CD4-positive, alpha-beta memory T cell (primary cell): ENCODE results near the gene IL36B. TPM values are rescaled to one million over a fixed set of nuclear protein-coding genes. Genes with fewer than 3 reads are reported as not detected.

Source experiments
- CTCF ChIA-PET: fragments of 350-600 bp; sonication (Branson Sonifier 250); formaldehyde crosslinking; loops from one replicate; lab custom pipeline; 2021; ENCODE audit warnings: inconsistent platforms; ENCODE audit not compliant: partially characterized antibody; lab: Charles Lee
- POLR2A ChIA-PET: fragments of 350-600 bp; sonication (Branson Sonifier 250); formaldehyde crosslinking; loops from one replicate; lab custom pipeline; 2021; ENCODE audit not compliant: partially characterized antibody; lab: Charles Lee
- DNase-seq, 5 donors: peaks; one replicate each; pipeline versions ENCODE4 v3.0.0 to v3.0.0-alpha.2; 2020 to 2022; ENCODE audit warnings: mixed read lengths in 1 of 5
- H3K27ac ChIP-seq: one replicate; pipeline ENCODE4 v1.7.0; 2013; ENCODE audit warnings: low read depth, low read length
- H3K27me3 ChIP-seq: 2 replicates; pipeline ENCODE4 v1.7.0; 2013; ENCODE audit warnings: mild to moderate bottlenecking, low read length, moderate library complexity; ENCODE audit not compliant: insufficient read depth
- H3K36me3 ChIP-seq: 2 replicates; pipeline ENCODE4 v1.7.0; 2013; ENCODE audit warnings: mild to moderate bottlenecking, low read length, moderate library complexity; ENCODE audit not compliant: insufficient read depth
- H3K4me1 ChIP-seq: 2 replicates; pipeline ENCODE4 v1.7.0; 2013; ENCODE audit warnings: mild to moderate bottlenecking, low read length, moderate library complexity; ENCODE audit not compliant: insufficient read depth
- H3K4me3 ChIP-seq, 2 donors: one replicate each; pipeline ENCODE4 v1.7.0; 2013; ENCODE audit warnings: low read length in 2 of 2, mild to moderate bottlenecking in 1 of 2
- H3K9me3 ChIP-seq, 2 donors: one replicate each; pipeline ENCODE4 v1.7.0; 2013; ENCODE audit warnings: low read length in 2 of 2, control low read depth in 1 of 2; ENCODE audit not compliant: control insufficient read depth in 1 of 2
- H3K27ac Mint-ChIP-seq, 7 donors: one replicate each; pipeline ENCODE4 v1.8.0; 2020 to 2021; ENCODE audit warnings: mixed read lengths in 7 of 7, mild to moderate bottlenecking in 6 of 7, inconsistent platforms in 3 of 7, moderate library complexity in 3 of 7
- H3K27me3 Mint-ChIP-seq, 2 donors: one replicate each; pipeline ENCODE4 v1.8.0; 2020 to 2021; ENCODE audit warnings: mixed read lengths in 2 of 2
- H3K36me3 Mint-ChIP-seq, 2 donors: one replicate each; pipeline ENCODE4 v1.8.0; 2020 to 2021; ENCODE audit warnings: mixed read lengths in 2 of 2, inconsistent platforms in 1 of 2, mild to moderate bottlenecking in 1 of 2
- H3K4me1 Mint-ChIP-seq, 4 donors: one replicate each; pipeline ENCODE4 v1.8.0; 2020 to 2021; ENCODE audit warnings: mixed read lengths in 4 of 4, mild to moderate bottlenecking in 1 of 4
- H3K4me3 Mint-ChIP-seq, 8 donors: one replicate each; pipeline ENCODE4 v1.8.0; 2020 to 2021; ENCODE audit warnings: mixed read lengths in 8 of 8, mild to moderate bottlenecking in 7 of 8, moderate library complexity in 6 of 8, inconsistent platforms in 3 of 8
- H3K9me3 Mint-ChIP-seq, 8 donors: one replicate each; pipeline ENCODE4 v1.8.0; 2020 to 2021; ENCODE audit warnings: mixed read lengths in 8 of 8, mild to moderate bottlenecking in 5 of 8, inconsistent platforms in 3 of 8, moderate library complexity in 1 of 8
- intact Hi-C: fragments of 100-400 bp; cut with micrococcal nuclease; formaldehyde crosslinking; loops from one replicate; pipeline ENCODE4 v1.15.1; 2023
- polyA plus RNA-seq, 2 donors: library from polyadenylated mRNA; unstranded; fragments of 300-500 nt; fragmentation: Illumina TruSeq; gene quantifications; one replicate each; pipeline ENCODE4 v1.2.3, GENCODE V29; 2021
- total RNA-seq, 2 experiments: library from RNA; stranded (reverse); gene quantifications; one replicate each; pipeline ENCODE4 v1.2.3, GENCODE V29; 2021

IL36B gene
- total and polyA plus RNA-seq, 4 experiments from 2014 or later = not detected

DNA sequence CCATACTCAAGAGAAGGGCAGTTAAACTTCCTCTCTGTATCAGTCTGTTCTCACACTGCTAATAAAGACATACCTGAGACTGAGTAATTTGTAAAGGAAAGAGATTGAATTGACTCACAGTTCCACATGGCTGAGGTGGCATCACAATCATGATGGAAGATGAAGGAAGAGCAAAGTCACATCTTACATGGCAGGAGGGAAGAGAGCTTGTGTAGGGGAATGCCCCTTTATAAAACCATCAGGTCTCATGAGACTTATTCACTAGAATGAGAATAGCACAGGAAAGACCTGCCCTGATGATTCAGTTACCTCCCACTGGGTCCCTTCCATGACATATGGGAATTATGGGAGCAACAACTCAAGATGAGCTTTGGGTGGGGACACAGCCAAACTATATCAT, 1.4 kb upstream of the IL36B start:
- POLR2A ChIA-PET = no interaction called here
- Mint-ChIP-seq H3K4me3 (no peak overlapping the region), H3K9me3 (peaks cover 7 to 24% (median 16%) of the 10 kb centered on the region in 8 donors), H3K4me1 (no peaks in the 10 kb centered on the region), H3K36me3 (peaks cover 1 to 7% of the 10 kb centered on the region in 2 donors), H3K27me3 (peaks cover 6 to 7% of the 10 kb centered on the region in 2 donors), H3K27ac (no peak overlapping the region)
- Histone ChIP-seq H3K4me3 (no peak overlapping the region), H3K4me1 (no peaks in the 10 kb centered on the region), H3K27ac (no peak overlapping the region), H3K27me3 (no peaks in the 10 kb centered on the region), H3K9me3 (no peaks in the 10 kb centered on the region), H3K36me3 (no peaks in the 10 kb centered on the region)
- DNase-seq = no peak
- CTCF ChIA-PET = interaction anchor here (1.4 kb wide), 1 partner anchor 11 kb away, joined by 3 read pairs; no protein-coding TSS in a partner anchor
- intact Hi-C loops = no loop called here

DNA sequence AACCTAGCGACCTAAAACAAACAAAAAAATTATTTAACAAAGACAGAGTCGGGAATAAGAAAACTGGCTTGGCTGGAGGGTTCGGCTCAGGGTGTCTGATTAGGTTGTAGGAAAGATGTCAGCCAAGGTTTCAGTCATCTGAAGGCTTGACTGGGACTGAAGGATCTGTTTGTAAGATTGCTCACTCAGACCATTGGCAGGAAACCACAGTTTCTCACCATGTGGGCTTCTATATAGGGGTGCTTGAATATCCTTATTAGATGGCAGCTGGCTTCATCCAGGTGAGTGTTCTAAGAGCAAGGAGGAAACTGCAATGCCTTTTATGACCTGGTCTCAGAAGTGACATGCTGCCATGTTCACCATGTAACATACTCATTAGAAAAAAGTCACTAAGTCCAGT, 999 bp upstream of the IL36B start:
- ChIA-PET POLR2A (no interaction called here), CTCF (no interaction called here)
- Histone ChIP-seq H3K4me1 (no peaks in the 10 kb centered on the region), H3K36me3 (no peaks in the 10 kb centered on the region), H3K27me3 (no peaks in the 10 kb centered on the region), H3K4me3 (no peak overlapping the region), H3K27ac (no peak overlapping the region), H3K9me3 (no peaks in the 10 kb centered on the region)
- H3K9me3 Mint-ChIP-seq = peaks cover 7 to 24% (median 16%) of the 10 kb centered on the region in 8 donors
- H3K4me3 Mint-ChIP-seq = no peak overlapping the region
- intact Hi-C loops = no loop called here
- no peak for DNase-seq
- H3K27ac Mint-ChIP-seq = no peak overlapping the region
- no peaks in the 10 kb centered on the region for H3K4me1 Mint-ChIP-seq
- peaks cover 9% of the 10 kb centered on the region in 2 donors for H3K27me3 Mint-ChIP-seq
- peaks cover 1 to 7% of the 10 kb centered on the region in 2 donors for H3K36me3 Mint-ChIP-seq

DNA sequence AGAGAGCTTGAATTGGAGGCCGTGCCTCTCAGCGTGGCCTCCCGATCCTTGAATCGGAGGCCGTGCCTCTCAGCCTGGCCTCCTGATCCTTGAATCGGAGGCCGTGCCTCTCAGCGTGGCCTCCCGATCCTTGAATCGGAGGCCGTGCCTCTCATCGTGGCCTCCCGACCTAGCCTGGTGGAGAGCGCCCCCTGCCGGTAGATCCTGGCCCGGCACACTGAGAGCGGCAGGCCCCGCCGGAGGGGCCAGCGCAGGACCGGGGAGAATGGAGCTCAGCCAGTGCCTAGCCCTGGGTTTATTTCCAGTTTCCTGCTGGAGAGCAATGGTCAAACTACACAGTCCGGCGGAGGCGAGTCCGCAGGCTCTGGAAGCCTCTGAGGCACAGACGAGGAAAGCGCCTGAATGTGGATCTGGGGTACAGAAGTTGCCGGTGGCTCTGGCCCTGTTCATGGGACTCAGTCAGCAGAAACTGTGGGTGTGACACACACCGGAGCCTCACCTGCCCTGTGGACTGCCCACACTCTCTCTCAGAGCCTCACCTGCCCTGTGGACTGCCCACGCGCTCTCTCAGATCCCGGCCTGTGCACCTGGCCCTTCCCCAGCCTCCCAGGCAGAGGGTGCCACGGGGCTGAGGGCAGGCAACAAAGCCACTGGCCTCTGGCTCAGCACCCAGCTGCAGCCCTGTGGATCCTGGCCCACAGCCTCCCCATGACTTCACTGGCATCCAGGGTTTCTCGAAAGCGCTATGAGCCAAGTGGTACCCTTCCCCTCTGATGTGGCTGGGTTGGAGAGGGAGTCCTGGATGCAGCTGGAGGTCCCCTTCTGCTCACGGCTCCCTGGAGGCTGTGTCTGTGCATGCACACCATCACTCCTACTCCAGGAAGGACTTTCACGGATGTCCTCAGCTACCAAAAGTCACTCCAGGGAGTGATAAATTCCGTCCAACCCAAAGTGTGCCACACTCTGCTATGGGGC, 1.5 kb downstream of the IL36B start:
- H3K4me1 Mint-ChIP-seq = no peaks in the 10 kb centered on the region
- H3K9me3 ChIP-seq = no peaks in the 10 kb centered on the region
- no peak for DNase-seq
- H3K36me3 Mint-ChIP-seq = peaks cover 1 to 6% of the 10 kb centered on the region in 2 donors
- no peak overlapping the region for H3K27ac Mint-ChIP-seq
- intact Hi-C loops = no loop called here
- peaks cover 7 to 23% (median 15%) of the 10 kb centered on the region in 8 donors for H3K9me3 Mint-ChIP-seq
- H3K4me1 ChIP-seq = no peaks in the 10 kb centered on the region
- H3K27me3 ChIP-seq = no peaks in the 10 kb centered on the region
- H3K27me3 Mint-ChIP-seq = peaks cover 6% of the 10 kb centered on the region in 2 donors
- no peak overlapping the region for H3K4me3 Mint-ChIP-seq
- ChIA-PET CTCF (interaction anchor here (1.0 kb wide), 1 partner anchor 166 kb away, joined by 3 read pairs; no protein-coding TSS in a partner anchor), POLR2A (no interaction called here)
- no peak overlapping the region for H3K27ac ChIP-seq
- H3K4me3 ChIP-seq = no peak overlapping the region
- no peaks in the 10 kb centered on the region for H3K36me3 ChIP-seq

DNA sequence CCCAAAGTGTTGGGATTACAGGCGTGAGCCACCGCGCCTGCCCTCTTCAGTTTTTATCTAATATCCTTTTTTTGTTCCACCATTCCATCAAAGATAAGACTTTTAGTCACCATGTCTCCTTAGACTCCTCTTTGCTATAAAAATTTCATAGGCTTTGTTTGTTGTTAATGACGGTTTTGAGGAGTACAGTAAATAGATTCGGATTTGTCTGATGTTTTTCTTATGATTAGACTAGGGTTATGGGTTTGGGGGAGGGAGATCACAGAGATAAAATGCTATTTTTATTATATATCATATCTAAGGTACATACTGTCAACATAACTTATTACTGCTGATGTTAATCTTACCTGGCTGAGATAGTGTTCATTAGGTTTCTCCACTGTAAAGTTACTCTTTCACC, 6.2 kb downstream of the IL36B start:
- POLR2A ChIA-PET = interaction anchor here (1.0 kb wide), 1 partner anchor 50 kb away, joined by 3 read pairs; no protein-coding TSS in a partner anchor
- Mint-ChIP-seq H3K27ac (no peak overlapping the region), H3K4me3 (no peak overlapping the region), H3K36me3 (no peaks in the 10 kb centered on the region), H3K9me3 (peaks cover 0 to 3% (median 0%) of the 10 kb centered on the region in 8 donors), H3K27me3 (peaks cover 4 to 6% of the 10 kb centered on the region in 2 donors), H3K4me1 (no peaks in the 10 kb centered on the region)
- Histone ChIP-seq H3K27me3 (no peaks in the 10 kb centered on the region), H3K4me3 (no peak overlapping the region), H3K9me3 (no peaks in the 10 kb centered on the region), H3K27ac (no peak overlapping the region), H3K36me3 (no peaks in the 10 kb centered on the region), H3K4me1 (no peaks in the 10 kb centered on the region)
- intact Hi-C loops = no loop called here
- DNase-seq = no peak
- CTCF ChIA-PET = interaction anchor here (1.0 kb wide), 1 partner anchor 14 kb away, joined by 3 read pairs; no protein-coding TSS in a partner anchor

DNA sequence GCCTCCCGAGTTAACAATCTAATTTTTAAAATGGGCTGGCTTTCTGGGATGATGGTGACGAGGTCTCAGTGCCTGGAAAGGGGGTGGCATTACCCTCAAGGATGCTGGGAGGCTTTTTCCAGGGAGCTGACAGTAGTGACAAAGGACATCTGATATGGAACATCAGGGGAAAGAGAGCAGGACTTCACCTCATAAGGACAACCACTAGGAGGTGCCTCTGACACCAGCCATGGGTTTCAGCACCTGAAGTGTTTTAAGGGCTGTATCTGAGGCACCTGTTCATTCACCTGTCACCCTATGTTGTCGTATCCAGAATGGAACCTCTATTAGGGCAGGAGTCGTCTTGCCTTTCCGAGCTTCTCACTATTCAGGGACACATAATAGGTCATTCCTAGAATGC, 10.8 kb downstream of the IL36B start:
- DNase-seq = no peak
- H3K27ac Mint-ChIP-seq = no peak overlapping the region

DNA sequence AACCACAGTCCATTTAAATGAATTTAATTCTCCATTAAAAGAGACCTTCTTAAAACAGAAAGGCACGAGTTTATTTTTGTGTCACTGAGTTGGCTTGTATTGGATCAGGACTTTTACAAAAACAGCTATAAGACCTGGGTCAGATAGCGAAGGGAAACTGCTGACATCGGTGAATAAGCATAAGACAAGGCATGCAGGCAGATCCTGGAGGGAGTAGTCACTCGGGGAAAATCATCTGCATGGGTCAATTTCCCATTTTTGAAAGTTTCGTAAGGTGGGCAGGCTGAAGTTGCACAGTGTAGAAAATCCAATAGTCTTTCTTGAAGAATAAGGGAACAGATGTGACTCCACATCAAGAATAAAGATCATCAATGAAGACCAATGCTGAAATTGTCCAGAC, 12.9 kb downstream of the IL36B start:
- Mint-ChIP-seq H3K4me3 (no peak overlapping the region), H3K27ac (no peak overlapping the region), H3K9me3 (peaks cover 0 to 1% (median 0%) of the 10 kb centered on the region in 8 donors), H3K4me1 (peaks cover 0 to 4% (median 2%) of the 10 kb centered on the region in 4 donors), H3K27me3 (peaks cover 7 to 10% of the 10 kb centered on the region in 2 donors), H3K36me3 (no peaks in the 10 kb centered on the region)
- no peak overlapping the region for H3K4me3 ChIP-seq
- no peaks in the 10 kb centered on the region for H3K36me3 ChIP-seq
- CTCF ChIA-PET = no interaction called here
- H3K27ac ChIP-seq = no peak overlapping the region
- no peaks in the 10 kb centered on the region for H3K9me3 ChIP-seq
- DNase-seq = no peak
- intact Hi-C loops = no loop called here
- no peaks in the 10 kb centered on the region for H3K4me1 ChIP-seq
- POLR2A ChIA-PET = no interaction called here
- H3K27me3 ChIP-seq = no peaks in the 10 kb centered on the region

More for the DNA sequence above, 10.8 kb downstream of the IL36B start:
- CTCF ChIA-PET = no interaction called here
- intact Hi-C loops = no loop called here
- H3K27me3 ChIP-seq = no peaks in the 10 kb centered on the region
- no peaks in the 10 kb centered on the region for H3K9me3 ChIP-seq
- no peak overlapping the region for H3K4me3 Mint-ChIP-seq
- POLR2A ChIA-PET = no interaction called here
- no peaks in the 10 kb centered on the region for H3K4me1 ChIP-seq
- peaks cover 8 to 9% of the 10 kb centered on the region in 2 donors for H3K27me3 Mint-ChIP-seq
- no peaks in the 10 kb centered on the region for H3K36me3 Mint-ChIP-seq
- H3K36me3 ChIP-seq = no peaks in the 10 kb centered on the region
- peaks cover 0 to 4% (median 2%) of the 10 kb centered on the region in 4 donors for H3K4me1 Mint-ChIP-seq
- H3K27ac ChIP-seq = no peak overlapping the region
- no peaks in the 10 kb centered on the region for H3K9me3 Mint-ChIP-seq
- H3K4me3 ChIP-seq = no peak overlapping the region

DNA sequence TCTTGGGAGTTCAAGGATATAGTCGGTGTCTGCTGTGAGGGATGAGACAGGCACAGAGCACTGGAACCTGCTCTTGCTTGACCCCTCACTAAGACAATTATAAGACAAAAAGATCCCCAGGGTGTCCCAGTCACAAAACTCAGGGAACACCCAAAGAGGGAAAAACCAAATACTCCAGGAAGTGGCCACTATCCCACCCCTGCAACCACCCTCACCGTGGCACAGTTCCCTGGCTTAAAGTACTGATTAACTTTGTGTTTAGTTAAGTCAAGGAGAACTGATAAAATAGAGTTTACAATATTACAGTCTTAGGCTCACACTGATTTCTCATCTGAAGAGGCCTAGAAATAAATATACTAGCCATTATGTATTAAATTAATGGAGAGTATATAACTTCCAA, 13.5 kb downstream of the IL36B start:
- ChIA-PET POLR2A (no interaction called here), CTCF (no interaction called here)
- Histone ChIP-seq H3K9me3 (no peaks in the 10 kb centered on the region), H3K27me3 (no peaks in the 10 kb centered on the region), H3K4me1 (no peaks in the 10 kb centered on the region), H3K4me3 (no peak overlapping the region), H3K36me3 (no peaks in the 10 kb centered on the region), H3K27ac (no peak overlapping the region)
- H3K4me3 Mint-ChIP-seq = no peak overlapping the region
- peaks cover 0 to 1% (median 0%) of the 10 kb centered on the region in 8 donors for H3K9me3 Mint-ChIP-seq
- peaks cover 0 to 4% (median 2%) of the 10 kb centered on the region in 4 donors for H3K4me1 Mint-ChIP-seq
- H3K36me3 Mint-ChIP-seq = no peaks in the 10 kb centered on the region
- no peak for DNase-seq
- intact Hi-C loops = no loop called here
- no peak overlapping the region for H3K27ac Mint-ChIP-seq
- peaks cover 7 to 11% of the 10 kb centered on the region in 2 donors for H3K27me3 Mint-ChIP-seq
